ENCODE data around the gene PBLD.
"Not testable (repeated sequence)": the region's sequence is repeated elsewhere in the genome, so short reads cannot be mapped to it uniquely, and the experiment has no call there.

The PBLD gene

DNA sequence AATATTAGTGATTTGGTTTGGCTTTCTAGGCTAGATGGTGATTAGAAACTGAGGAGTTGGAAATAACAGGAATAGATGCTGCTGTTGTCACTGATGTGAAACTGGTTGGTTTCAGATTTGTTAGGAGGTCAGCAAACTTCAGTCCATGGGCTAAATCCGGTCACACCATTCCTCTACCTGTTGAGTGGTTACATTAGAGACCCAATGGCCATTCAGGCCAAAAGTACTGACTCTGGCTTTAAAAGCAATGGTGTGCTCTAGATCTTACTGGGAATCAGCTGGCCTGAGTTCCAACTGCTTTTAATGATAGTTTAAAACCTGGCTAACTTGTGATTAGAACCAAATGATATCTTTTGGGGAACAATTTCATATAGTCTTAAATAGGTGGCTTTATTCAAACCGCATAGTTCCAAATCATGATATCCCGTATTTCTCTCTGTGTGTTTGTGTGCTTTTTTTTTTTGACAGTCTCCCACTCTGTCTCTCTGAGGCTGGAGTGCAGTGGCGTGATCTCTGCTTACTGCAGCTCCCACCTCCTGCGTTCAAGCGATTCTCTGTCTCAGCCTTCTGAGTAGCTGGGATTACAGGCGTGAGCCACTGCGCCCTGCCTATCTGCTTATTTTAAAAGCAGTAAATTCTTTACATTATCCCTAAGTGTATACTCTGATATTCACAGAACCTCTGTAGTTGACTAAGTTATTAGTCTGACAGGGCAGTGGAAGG lies 7.8 kb upstream of the PBLD start:
- Mint-ChIP-seq H3K4me3 (no peak overlapping the region), H3K27ac (no peak overlapping the region), H3K9me3 (no peaks in the 10 kb centered on the region), H3K36me3 (peaks cover 32% of the 10 kb centered on the region), H3K27me3 (no peaks in the 10 kb centered on the region), H3K4me1 (peaks cover 15% of the 10 kb centered on the region)
- DNase-seq (ENCODE audit: low spot score in 2 of 2): no peak
- no peak for ATAC-seq (ENCODE audit: low read depth)

DNA sequence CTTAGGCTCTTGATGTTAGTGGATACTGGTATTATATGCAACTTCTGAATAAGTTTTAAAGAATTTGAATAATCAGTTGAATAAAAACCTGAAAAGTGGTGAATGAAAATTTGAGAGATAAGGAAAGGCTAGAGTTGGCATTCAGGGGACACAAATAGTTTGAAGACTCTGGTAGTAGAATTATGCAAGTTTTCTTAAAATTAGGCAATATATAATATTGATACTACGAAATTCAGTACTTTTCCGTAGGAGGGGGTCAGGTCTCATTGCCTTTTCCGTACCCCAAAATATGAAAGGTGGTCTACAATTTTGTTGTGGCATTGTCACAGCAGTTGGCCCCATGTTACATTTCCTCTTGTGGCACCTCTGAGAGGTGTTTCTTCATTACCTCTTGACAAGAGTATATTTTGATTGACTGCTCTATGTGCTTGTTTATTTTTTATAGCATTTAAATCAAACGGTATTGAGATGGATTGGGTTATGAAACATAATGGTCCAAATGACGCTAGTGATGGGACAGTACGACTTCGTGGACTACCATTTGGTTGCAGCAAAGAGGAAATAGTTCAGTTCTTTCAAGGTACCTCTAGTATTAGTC lies 4.1 kb upstream of the PBLD start:
- Mint-ChIP-seq H3K27me3 (no peaks in the 10 kb centered on the region), H3K36me3 (peaks cover 28% of the 10 kb centered on the region), H3K9me3 (no peaks in the 10 kb centered on the region), H3K27ac (peak overlapping the region; percentile 99), H3K4me1 (peaks cover 25% of the 10 kb centered on the region), H3K4me3 (peak overlapping the region; percentile 22)
- no peak for DNase-seq (ENCODE audit: low spot score in 2 of 2)
- ATAC-seq (ENCODE audit: low read depth): no peak

DNA sequence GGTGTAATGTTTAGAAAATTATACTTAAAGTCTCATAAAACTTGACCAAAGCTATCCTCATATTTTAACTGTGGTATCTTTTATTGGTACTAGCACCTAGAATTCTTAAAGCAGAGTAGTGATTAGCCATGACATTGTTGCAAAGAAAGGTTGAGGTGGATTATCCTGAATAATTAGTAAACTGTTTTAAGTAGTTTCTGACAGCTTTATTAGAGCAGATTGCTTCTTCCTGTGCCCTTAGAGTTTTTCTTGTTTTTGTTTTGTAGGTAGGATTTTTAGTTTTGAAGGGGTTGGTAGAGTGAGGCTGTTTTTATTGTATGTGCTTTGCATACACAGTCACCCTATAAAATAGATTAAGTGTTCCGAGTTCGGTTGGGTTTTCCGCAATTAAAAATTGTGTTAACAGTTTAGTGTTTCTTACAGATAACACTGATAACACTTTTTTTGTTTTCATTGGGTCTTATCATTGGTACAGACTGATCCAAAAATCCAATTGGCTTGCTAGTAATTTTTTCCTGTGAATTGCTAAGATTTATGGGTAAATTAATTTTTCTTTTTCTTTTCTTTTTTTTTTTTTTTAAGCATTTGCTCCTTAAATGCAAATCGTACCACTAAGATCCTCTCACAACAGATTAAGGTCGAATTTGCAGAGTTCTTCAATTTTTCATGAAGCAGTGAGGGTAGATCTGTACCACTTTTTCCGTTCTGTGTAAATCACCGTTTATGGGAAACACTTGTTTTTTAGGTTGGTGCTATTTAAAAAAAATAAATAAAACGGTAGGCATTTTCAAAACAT lies 2.1 kb upstream of the PBLD start:
- H3K36me3 Mint-ChIP-seq: peaks cover 17% of the 10 kb centered on the region
- H3K27me3 Mint-ChIP-seq: no peaks in the 10 kb centered on the region
- H3K4me1 Mint-ChIP-seq: peaks cover 28% of the 10 kb centered on the region
- ATAC-seq (ENCODE audit: low read depth): no peak
- peak overlapping the region; percentile 99 for H3K27ac Mint-ChIP-seq
- H3K4me3 Mint-ChIP-seq: peak overlapping the region; percentile 77
- DNase-seq (ENCODE audit: low spot score in 2 of 2): no peak
- no peaks in the 10 kb centered on the region for H3K9me3 Mint-ChIP-seq

DNA sequence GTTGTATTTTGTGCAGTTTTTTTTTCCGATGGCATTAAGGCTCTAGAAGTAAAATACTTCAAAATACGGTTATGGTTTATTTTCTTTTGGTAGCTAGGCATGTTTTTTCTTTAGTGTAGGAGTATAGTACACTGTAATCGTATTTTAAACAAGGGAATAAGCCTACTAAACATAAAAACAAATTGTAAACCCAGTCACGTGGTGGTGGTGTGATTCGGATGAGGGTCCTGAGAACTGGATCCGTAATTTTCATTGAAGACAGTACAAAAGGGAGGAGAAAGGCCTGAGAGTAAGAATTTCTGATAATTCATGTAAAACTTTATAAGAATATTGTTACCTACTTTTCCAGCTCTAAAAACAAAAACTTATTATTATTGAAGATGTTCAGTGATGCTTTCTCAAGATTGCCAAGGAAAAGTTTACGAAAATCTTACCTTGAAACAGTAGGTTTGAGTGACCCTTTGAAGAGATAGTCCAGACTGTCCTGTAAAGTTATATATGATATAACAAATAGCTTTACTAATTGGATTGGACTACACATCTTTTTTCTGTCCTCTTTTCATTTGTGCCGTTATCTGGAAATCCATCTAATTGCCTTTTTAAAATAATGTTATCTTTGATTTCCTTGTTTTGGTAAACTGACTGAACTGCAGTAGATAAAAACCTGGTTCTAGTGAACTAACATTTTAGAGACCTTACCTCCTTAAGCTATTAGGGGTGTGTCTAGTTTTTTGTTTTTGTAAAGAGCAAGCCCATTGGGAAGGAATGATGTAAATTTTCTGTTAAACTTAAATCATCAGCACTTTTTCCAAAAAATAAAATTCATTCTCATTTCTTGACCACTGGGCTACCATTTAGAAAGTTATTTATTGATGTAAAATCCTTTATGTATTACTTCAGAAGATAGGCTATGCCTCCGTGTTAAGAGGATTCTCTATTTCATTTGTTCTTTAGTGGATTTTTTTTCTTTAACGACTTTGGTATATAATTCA lies 1.0 kb upstream of the PBLD start:
- peaks cover 10% of the 10 kb centered on the region for H3K36me3 Mint-ChIP-seq
- no peaks in the 10 kb centered on the region for H3K27me3 Mint-ChIP-seq
- peak overlapping the region; percentile 99 for H3K4me3 Mint-ChIP-seq
- H3K27ac Mint-ChIP-seq: peak overlapping the region; percentile 99
- peaks cover 28% of the 10 kb centered on the region for H3K4me1 Mint-ChIP-seq
- DNase-seq (ENCODE audit: low spot score in 2 of 2) (no peak), ATAC-seq (ENCODE audit: low read depth) (no peak)
- no peaks in the 10 kb centered on the region for H3K9me3 Mint-ChIP-seq

DNA sequence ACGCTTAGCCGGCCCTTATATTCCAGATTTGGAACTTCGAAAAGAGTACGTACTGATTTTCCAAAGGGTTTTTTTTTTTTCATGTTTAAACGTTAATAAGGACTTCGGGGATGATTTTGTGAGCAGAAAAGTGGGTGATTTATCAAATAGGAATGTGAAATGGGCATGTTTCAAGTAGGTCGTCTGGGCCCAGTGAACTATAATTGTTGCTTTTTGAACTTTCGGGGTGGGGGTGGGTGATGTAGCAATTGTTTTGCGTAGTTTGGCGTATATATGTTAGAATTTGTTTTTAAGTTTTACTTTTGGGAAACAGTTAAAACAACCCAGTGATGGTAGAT lies 299 bp upstream of the PBLD start:
- peaks cover 9% of the 10 kb centered on the region for H3K36me3 Mint-ChIP-seq
- H3K4me1 Mint-ChIP-seq: peaks cover 33% of the 10 kb centered on the region
- ATAC-seq (ENCODE audit: low read depth) (no peak), DNase-seq (ENCODE audit: low spot score in 2 of 2) (no peak)
- H3K27ac Mint-ChIP-seq: peak overlapping the region; percentile 99
- no peaks in the 10 kb centered on the region for H3K27me3 Mint-ChIP-seq
- H3K9me3 Mint-ChIP-seq: peaks cover 3% of the 10 kb centered on the region
- H3K4me3 Mint-ChIP-seq: peak overlapping the region; percentile 99

DNA sequence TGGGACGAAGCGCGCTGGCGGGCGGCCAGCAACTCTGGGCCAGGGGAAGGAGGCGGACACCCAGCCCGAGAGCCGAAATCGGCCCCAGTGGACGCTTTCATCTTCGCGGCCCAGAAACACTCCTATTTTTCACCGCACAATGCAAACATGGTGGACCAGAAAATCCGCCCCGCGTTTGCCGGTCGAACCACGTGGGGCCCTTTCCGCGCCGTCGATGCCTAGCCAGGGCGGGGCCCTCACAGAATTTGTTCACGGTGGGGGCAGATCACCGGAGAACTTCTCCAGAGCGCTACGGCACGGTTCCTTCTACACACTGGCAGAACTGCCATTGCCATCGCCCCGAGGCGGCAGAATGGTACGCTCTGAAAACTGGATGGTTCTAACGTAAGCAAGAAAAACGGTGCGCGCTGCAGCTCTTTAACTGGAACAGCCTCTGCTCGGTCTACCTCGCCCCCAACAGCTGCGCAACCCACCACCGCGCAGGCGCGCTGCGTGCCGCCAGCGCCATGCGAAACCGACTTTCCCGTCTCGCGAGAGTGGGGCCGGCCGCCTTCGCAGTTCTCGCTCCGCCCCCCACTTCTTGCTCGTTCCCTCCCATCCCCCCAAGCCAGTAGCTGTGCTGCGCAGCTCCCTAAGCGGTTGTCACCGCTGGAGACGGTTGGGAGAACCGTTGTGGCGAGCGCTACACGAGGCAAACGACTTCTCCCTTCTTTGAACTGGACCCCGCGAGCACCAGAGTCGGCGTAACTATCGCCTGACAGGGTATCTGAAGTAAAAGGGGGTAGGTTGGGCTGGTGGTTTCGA lies 1.1 kb downstream of the PBLD start, which contains the start of gene HNRNPH3:
TSS of gene HNRNPH3 (plus strand) at position 610 of the 804 bp plus-strand sequence. CDS start 5,158 bp downstream, outside the sequence.
- H3K4me3 Mint-ChIP-seq: peak within 1 kb of the TSS; percentile 99
- H3K27me3 Mint-ChIP-seq: no peaks in the 10 kb centered on the region
- ATAC-seq (ENCODE audit: low read depth) (peak; percentile 80), DNase-seq (ENCODE audit: low spot score in 2 of 2) (peak; percentile 97 to 99)
- H3K36me3 Mint-ChIP-seq: peaks cover 6% of the 10 kb centered on the region
- H3K27ac Mint-ChIP-seq: peak within 1 kb of the TSS; percentile 99
- H3K4me1 Mint-ChIP-seq: peaks cover 27% of the 10 kb centered on the region
- H3K9me3 Mint-ChIP-seq: peaks cover 3% of the 10 kb centered on the region

DNA sequence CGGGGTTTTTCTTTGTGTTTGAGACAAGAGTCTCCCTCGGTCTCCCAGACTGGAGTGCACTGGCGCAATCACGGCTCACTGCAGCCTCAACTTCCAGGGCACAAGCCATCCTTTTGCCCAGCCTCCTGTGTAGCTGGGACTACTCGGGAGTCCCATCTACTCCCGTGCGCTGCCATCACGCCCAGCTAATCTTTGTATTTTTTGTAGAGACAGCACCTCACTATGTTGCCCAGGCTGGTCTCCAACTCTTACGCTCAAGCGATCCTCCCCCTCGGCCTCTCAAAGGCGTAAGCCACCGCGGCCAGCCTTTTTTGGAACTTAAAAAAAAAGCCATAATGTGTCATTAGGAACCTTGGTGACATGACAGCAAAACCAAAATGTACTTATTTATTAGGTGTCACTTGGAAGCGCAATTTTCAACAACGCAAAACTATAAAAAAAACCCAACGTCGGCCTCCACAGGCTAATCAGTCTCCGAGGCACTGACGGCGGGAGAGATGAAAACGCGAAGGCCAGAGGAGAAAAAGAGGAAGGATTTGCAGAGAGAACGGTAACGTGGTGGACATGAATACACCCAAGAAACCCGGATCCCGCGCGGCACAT lies 1.8 kb downstream of the PBLD start:
- Mint-ChIP-seq H3K36me3 (peaks cover 6% of the 10 kb centered on the region), H3K9me3 (peaks cover 3% of the 10 kb centered on the region), H3K27me3 (no peaks in the 10 kb centered on the region), H3K4me3 (peak overlapping the region; percentile 99), H3K4me1 (peaks cover 21% of the 10 kb centered on the region), H3K27ac (peak overlapping the region; percentile 99)
- DNase-seq (ENCODE audit: low spot score in 2 of 2): no peak
- peak; percentile 25 for ATAC-seq (ENCODE audit: low read depth)

DNA sequence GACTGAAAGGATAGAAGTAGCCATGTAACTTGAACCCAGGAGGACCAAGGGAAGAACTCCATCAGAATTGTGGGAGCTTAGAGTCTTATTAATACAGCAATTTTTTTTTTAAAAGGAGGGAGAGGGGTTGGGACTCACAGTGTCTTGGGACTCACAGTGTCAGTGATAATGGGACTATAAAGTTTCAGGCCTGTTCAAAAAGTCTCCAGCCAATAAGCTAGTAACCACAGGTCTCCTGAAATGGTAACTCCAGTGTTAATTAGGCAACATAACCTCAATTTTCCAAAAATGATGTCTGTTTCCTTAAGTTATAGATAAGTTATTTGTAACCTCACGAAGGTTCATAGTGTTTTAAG lies 3.2 kb downstream of the PBLD start:
- Mint-ChIP-seq H3K27ac (no peak overlapping the region), H3K4me3 (no peak overlapping the region), H3K9me3 (peaks cover 3% of the 10 kb centered on the region), H3K4me1 (peaks cover 14% of the 10 kb centered on the region), H3K27me3 (no peaks in the 10 kb centered on the region), H3K36me3 (peaks cover 5% of the 10 kb centered on the region)
- no peak for DNase-seq (ENCODE audit: low spot score in 2 of 2)
- ATAC-seq (ENCODE audit: low read depth): no peak

DNA sequence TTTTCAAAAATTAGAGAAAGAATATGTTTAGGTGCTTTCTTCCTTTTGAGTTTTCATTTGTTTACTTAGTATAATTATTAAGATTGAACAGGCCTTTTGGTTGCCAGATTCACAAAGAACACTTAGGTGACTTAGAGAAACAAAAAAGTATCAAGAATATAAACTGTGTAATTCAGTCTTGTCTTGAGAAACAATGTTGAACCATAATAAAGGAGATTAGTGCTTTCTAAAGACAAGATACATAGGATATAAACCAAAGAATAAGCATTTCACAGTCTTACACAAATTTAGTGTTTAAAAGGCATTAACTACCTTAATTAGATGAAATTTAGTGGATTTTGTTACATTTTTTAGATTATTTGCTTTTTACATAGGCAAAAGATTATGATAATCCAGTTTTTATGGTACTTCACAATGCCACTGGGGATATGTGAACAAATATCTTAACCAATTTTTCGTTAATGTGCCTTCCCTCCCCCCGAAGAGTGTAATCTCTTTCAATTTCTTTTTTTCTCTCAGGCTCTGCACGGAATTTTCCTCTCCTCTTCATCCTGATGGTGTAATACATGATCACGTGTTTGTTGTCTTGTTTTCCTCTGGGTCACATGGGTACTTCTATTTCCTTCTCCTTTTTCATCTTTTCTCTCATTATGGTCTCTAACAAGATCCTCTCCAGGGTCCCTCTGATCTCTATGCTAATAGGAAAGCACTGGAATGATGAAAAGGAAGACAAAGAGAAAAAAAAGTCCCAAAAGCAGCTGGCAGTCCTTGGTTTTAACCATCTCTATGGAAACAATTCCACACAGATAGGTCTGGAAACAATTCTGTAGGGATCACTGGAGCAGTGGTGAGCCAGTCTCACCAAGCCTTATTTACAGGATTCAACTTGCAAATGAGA lies 4.6 kb downstream of the PBLD start:
- H3K4me3 Mint-ChIP-seq: peak overlapping the region; percentile 64
- H3K27ac Mint-ChIP-seq: no peak overlapping the region
- DNase-seq (ENCODE audit: low spot score in 2 of 2): no peak
- peaks cover 4% of the 10 kb centered on the region for H3K36me3 Mint-ChIP-seq
- H3K4me1 Mint-ChIP-seq: peaks cover 9% of the 10 kb centered on the region
- ATAC-seq (ENCODE audit: low read depth): no peak
- H3K27me3 Mint-ChIP-seq: no peaks in the 10 kb centered on the region
- H3K9me3 Mint-ChIP-seq: peaks cover 3% of the 10 kb centered on the region

DNA sequence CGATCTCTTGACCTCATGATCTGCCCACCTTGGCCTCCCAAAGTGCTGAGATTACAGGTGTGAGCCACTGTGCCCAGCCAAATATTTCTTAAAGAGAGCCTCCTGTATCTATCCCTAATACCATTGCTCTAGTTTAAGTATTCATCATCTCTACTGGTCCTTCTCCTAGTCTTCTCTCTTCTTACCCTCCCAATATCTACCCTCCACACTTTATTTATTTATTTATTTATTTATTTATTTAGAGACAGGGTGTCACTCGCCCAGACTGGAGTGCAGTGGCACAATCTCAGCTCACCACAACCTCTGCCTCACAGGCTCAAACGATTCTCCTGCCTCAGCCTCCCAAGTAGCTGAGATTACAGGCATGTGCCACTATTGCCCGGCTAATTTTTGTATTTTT lies 8.3 kb downstream of the PBLD start:
- H3K4me3 Mint-ChIP-seq; DNase-seq (ENCODE audit: low spot score in 2 of 2); H3K27me3 Mint-ChIP-seq; ATAC-seq (ENCODE audit: low read depth); H3K9me3 Mint-ChIP-seq; H3K27ac Mint-ChIP-seq; H3K4me1 Mint-ChIP-seq; H3K36me3 Mint-ChIP-seq: not testable (repeated sequence)

DNA sequence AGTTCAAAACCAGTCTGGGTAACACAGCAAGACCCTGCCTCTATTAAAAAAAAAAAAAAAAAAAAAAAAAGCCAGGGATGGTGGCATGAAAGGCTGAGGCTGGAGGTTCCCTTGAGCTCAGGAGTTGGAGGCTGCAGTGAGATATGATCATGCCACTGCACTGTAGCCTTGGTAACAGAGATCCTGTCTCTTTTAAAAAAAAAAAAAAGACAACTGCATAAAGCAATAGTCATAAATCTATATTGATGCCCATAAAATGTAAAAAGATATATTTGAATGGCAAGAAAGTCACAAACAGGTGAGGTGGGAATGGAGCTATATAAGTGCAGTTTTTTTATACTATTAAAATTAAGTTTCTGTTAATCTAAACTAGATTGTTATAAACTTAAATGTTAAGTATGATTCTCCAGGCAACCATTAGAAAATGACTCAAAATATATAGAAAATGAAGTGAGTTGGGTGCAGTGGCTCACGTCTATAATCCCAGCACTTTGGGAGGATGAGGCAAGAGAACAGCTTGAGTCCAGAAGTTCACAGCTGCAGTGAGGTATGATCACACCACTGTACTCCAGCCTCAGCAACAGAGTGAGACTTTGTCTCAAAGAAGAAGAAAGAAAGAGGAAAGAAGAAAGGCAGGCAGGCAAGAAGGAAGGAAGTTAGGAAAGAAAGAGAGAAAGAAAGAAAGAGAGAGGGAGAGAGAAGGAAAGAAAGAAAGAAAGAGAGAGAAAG lies 14.2 kb downstream of the PBLD start:
- DNase-seq (ENCODE audit: low spot score in 2 of 2) (no peak), ATAC-seq (ENCODE audit: low read depth) (no peak)
- Mint-ChIP-seq H3K27ac (no peak overlapping the region), H3K4me3 (no peak overlapping the region), H3K9me3 (peaks cover 11% of the 10 kb centered on the region), H3K36me3 (peaks cover 16% of the 10 kb centered on the region), H3K27me3 (no peaks in the 10 kb centered on the region), H3K4me1 (peaks cover 5% of the 10 kb centered on the region)
